Testis (tissue), 5 donors: ENCODE measurements around the gene NBPF11. TPM values are rescaled to one million over a fixed set of nuclear protein-coding genes. Genes with fewer than 3 reads are reported as not detected.
"Not testable (repeated sequence)": the region's sequence is repeated elsewhere in the genome, so short reads cannot be mapped to it uniquely, and the experiment has no call there.

ENCODE experiments used
- DNase-seq: peaks from one replicate; pipeline ENCODE4 v3.0.0-alpha.2; 2019
- H3K27ac ChIP-seq, 2 donors: fragments of 200-600 bp; sonication (generic); one replicate each; pipeline ENCODE4 v1.5.1; 2019
- H3K27me3 ChIP-seq: fragments of 200-600 bp; sonication (generic); one replicate; pipeline ENCODE4 v1.5.1; 2019
- H3K36me3 ChIP-seq: fragments of 200-600 bp; sonication (generic); one replicate; pipeline ENCODE4 v1.5.1; 2017; ENCODE audit warnings: low read depth; ENCODE audit errors: missing control alignments
- H3K4me1 ChIP-seq: fragments of 200-600 bp; sonication (generic); one replicate; pipeline ENCODE4 v1.5.1; 2019
- H3K4me3 ChIP-seq, 2 donors: fragments of 200-600 bp; sonication (generic); one replicate each; pipeline ENCODE4 v1.5.1; 2017 to 2019
- H3K9me3 ChIP-seq: fragments of 200-600 bp; sonication (generic); one replicate; pipeline ENCODE4 v1.5.1; 2017
- WGBS, 2 donors: methylation state at CpG; one replicate each; pipeline ENCODE4 v1.1.5; 2018; 5-methylcytosine and 5-hydroxymethylcytosine counted together
- intact Hi-C: fragments of 100-400 bp; cut with DNase I; formaldehyde crosslinking; loops from one replicate; pipeline ENCODE4 v1.15.1; 2023; ENCODE audit warnings: low total_unique reads
- long read RNA-seq, 2 donors: transcript quantifications; one replicate each; lab custom pipeline, GENCODE V29; 2026
- polyA plus RNA-seq: library from polyadenylated mRNA; stranded (reverse); fragments of 350-450 nt; fragmentation: Illumina TruSeq; extraction: RNeasy Lipid Tissue Mini Kit (QIAGEN cat#74804); gene quantifications from one replicate; pipeline ENCODE4 v1.2.3, GENCODE V29; 2014; ENCODE audit warnings: low read depth, low replicate concordance; ENCODE audit not compliant: insufficient read depth
- total RNA-seq, 2 donors: library from RNA; depleted of rRNA; stranded (reverse); fragments of >200 nt; gene quantifications; one replicate each; pipeline ENCODE4 v1.2.3, GENCODE V29; 2016

The NBPF11 gene, protein sequence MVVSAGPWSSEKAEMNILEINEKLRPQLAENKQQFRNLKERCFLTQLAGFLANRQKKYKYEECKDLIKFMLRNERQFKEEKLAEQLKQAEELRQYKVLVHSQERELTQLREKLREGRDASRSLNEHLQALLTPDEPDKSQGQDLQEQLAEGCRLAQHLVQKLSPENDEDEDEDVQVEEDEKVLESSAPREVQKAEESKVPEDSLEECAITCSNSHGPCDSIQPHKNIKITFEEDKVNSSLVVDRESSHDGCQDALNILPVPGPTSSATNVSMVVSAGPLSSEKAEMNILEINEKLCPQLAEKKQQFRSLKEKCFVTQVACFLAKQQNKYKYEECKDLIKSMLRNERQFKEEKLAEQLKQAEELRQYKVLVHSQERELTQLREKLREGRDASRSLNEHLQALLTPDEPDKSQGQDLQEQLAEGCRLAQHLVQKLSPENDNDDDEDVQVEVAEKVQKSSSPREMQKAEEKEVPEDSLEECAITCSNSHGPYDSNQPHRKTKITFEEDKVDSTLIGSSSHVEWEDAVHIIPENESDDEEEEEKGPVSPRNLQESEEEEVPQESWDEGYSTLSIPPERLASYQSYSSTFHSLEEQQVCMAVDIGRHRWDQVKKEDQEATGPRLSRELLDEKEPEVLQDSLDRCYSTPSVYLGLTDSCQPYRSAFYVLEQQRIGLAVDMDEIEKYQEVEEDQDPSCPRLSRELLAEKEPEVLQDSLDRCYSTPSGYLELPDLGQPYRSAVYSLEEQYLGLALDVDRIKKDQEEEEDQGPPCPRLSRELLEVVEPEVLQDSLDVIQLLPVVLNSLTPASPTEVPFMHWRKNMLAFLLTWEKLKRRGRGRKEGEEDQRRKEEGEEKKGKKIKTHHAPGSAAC
- total RNA-seq, result 10 to 100 TPM; 13.1 to 18.7 TPM
- polyA plus RNA-seq, result 10.6 TPM
- long read RNA-seq, donor 1, result 0 reads
- long read RNA-seq, donor 2, result 0 reads

DNA sequence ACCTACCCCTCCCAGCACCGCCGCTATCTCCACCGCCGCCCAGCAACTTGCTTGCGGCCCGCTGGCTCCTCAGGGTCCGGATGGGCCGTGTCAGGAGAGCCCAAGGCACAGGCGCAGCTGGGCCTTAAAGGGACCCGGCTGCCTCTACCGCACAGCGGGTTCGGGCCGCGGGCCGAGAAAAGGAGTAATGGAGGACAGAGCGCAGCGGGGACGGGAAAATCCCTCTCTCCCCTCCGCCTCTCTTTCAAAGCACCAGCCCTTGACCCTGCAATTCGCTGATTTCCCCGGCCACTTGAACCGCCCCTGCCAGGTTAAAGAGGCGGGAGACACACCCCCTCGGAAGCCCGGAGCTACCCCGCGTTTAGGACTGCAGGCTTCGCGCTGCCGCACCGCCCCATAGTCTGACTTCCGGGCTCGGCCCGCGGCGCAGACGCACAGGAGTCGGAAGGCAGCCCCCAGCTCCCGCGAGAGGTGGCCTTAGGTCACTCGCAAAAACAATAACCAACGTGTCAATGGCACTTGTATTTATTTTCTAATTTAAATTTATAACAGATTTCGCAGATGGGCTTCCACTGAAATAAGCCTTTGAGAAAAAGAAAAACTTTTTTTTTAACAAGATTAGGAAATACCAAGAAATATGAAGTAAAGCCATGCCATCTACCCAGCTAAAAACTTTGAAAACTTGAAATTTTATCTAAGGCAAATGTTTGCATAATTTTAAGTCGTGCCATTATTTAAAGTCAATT lies at the start of gene NBPF11:
TSS of gene NBPF11 (minus strand) at position 371 of the 746 bp plus-strand sequence. CDS start 25,278 bp downstream, outside the sequence.
- Histone ChIP-seq H3K4me3 (peak within 1 kb of the TSS; percentile 55 to 71), H3K27ac (peak within 1 kb of the TSS; percentile 61)
- WGBS, 2 donors, result 3 to 5% methylated on average over 25 to 45 of the region's 45 CpGs
- H3K27me3 ChIP-seq, intact Hi-C loops, H3K4me1 ChIP-seq, H3K9me3 ChIP-seq, H3K36me3 ChIP-seq: not testable (repeated sequence)
- DNase-seq, result peak; percentile 88

DNA sequence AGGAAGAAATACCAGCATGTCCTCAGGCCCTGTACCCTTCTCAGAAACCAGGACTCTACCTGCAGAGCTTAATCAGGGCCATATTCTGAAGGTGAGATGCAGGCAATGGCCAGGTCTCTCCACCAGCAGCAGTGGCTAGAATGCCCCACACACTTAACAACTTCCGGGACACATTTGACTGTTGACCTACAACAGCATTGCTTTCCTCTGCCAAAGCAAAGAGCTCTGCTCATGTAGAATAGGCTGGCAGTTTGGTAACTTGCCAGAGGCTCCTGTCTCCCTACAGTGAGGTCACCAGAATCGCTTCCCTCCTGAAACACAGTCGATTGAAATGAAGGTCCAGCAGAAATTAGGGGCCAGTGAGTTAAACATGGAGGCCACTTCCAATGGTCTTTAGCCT lies 45.3 kb upstream of the NBPF11 start:
- H3K27me3 ChIP-seq, intact Hi-C loops, DNase-seq, H3K9me3 ChIP-seq, H3K4me3 ChIP-seq, H3K27ac ChIP-seq, H3K4me1 ChIP-seq, H3K36me3 ChIP-seq: not testable (repeated sequence)
- WGBS, 2 donors, result no CpG with 5 or more reads among the region's 3 CpGs

DNA sequence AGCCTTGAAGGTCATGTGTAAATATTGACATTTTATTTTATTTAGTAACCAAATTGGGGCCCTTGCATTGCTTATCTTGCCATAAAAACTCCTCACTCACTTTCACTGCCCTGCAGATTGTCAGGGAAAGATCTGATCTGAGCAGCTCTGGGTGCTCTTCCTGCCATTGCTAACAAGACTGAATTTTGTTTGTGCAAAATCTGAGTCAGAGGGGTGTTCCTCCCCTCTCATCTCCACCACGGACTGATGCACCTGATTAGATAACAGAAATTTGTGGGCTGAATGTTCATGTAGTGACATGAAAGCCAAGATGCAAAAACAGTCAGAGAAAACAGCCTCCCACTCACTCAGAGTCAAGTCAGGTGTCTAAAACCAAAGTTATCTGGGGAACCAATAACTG lies 44.9 kb upstream of the NBPF11 start:
- WGBS, 2 donors, result no CpG with 5 or more reads among the region's 1 CpG
- H3K27ac ChIP-seq, H3K27me3 ChIP-seq, intact Hi-C loops, H3K4me3 ChIP-seq, H3K9me3 ChIP-seq, H3K36me3 ChIP-seq, DNase-seq, H3K4me1 ChIP-seq: not testable (repeated sequence)

DNA sequence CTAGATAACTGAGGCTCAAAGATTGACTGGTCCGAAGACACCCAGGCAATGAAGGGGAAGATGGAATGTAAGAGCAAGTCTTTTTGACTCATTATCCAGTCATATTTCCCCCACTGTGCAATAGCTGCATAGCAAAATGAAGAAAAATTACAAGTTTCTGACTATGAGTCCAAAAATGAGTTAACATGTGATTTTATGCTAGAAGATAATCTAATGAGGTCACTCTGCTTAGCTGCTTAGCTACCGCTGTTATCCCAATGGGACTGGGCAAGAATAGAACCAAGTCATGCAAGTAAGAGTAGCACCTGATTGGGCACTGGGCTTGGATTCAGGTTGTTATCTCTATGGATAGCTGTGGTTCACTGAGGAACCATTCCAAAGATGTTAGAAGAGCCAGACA lies 43.0 kb upstream of the NBPF11 start:
- H3K4me1 ChIP-seq, H3K27ac ChIP-seq, intact Hi-C loops, H3K9me3 ChIP-seq, H3K36me3 ChIP-seq, H3K27me3 ChIP-seq, DNase-seq, H3K4me3 ChIP-seq: not testable (repeated sequence)
- 83 to 93% methylated on average over 1 of the region's 2 CpGs for WGBS, 2 donors

DNA sequence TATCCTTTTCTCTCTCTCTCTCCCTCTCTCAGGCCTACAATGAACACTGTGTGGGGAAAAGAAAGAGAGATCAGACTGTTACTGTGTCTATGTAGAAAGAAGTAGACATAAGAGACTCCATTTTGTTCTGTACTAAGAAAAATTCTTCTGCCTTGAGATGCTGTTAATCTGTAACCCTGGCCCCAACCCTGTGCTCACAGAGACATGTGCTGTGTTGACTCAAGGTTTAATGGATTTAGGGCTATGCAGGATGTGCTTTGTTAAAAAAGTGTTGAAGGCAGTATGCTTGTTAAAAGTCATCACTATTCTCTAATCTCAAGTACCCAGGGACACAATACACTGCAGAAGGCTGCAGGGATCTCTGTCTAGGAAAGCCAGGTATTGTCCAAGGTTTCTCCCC lies 36.7 kb upstream of the NBPF11 start:
- H3K4me3 ChIP-seq, H3K27ac ChIP-seq, H3K4me1 ChIP-seq: not testable (repeated sequence)

DNA sequence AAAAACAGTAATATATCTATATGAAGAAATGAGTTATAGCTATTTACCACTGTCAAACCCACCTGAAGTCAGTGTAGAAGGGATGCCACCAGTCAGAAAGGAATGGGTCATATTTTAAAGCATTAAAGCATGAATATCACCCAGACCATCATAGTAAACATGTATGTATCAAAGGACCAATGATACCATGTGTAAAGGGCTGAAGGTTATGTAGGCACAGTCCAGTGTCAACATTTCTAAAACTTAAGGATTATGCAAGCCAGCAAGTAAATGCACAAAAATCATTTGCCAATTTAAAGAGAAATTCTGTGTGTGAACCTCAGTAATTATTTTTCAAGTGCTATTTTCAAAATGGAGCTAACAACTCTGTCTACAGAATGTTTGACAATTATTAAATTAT lies 26.6 kb upstream of the NBPF11 start:
- H3K4me1 ChIP-seq, H3K36me3 ChIP-seq, intact Hi-C loops, H3K27ac ChIP-seq, H3K9me3 ChIP-seq, H3K4me3 ChIP-seq, H3K27me3 ChIP-seq, DNase-seq: not testable (repeated sequence)

More for the DNA sequence above, 36.7 kb upstream of the NBPF11 start:
- intact Hi-C loops, H3K27me3 ChIP-seq, H3K36me3 ChIP-seq, H3K9me3 ChIP-seq, DNase-seq: not testable (repeated sequence)

DNA sequence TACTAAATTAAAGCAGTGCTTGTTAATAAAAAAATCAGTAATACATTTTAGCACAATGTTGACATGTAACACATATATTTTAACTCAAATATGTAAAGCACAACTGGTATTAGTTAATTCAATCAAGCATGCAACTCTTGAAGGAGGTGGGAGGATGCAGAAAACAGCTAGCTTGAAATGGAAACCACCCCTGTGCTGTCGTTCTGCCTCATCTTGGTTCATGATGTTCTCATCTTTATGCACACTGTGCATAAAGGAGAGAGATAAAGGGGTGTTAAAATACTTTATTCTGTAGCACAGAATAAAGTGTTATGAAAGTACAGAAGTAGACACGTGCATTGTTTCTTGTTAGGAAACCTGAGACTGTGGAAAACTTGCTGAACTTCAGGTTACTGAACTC lies 23.3 kb upstream of the NBPF11 start:
- H3K9me3 ChIP-seq, intact Hi-C loops, H3K36me3 ChIP-seq, DNase-seq, H3K4me3 ChIP-seq, H3K27me3 ChIP-seq, H3K27ac ChIP-seq, H3K4me1 ChIP-seq: not testable (repeated sequence)
- WGBS, 2 donors, result 54 to 59% methylated on average over 2 of the region's 2 CpGs

DNA sequence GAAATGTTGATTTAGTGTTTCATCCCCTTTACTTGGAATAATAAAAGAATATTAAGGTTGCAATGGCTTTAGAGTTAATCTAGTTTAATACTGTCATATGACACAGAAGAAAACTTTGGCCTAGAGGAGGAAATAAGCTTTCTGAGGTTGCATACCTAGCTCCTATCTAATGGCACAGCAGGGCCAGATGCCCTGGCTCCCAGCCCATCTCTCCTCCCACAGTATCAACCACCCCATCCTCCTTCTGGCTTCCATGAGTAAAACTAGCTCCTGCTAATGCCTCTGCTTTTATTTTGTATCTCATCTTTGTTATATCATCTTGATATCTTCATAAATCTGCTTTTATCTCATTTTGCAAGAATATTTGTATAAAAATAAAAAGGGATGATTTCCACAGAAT lies 19.9 kb upstream of the NBPF11 start:
- H3K27ac ChIP-seq, H3K36me3 ChIP-seq, H3K4me1 ChIP-seq, intact Hi-C loops, DNase-seq, H3K4me3 ChIP-seq, H3K27me3 ChIP-seq, H3K9me3 ChIP-seq: not testable (repeated sequence)
